Measurements from ENCODE around the gene TSTD2. TPM values are rescaled to one million over a fixed set of nuclear protein-coding genes. Genes with fewer than 3 reads are reported as not detected.

The TSTD2 gene
- total and polyA plus RNA-seq, 11 donors, result 10.5 to 32.9 (median 21.0) TPM

- intact Hi-C loops (cut with DNase I), result loop anchor here in 2 of 10 donors (10.0 kb wide), 1 partner anchor 48 kb away; the partner anchor contains the start of gene TMOD1 (in 2 of the 2)
- WGBS, 4 donors, result 68 to 81% (median 79%) methylated on average over 6 of the region's 6 CpGs
- Histone ChIP-seq H3K27me3 (no peaks in the 10 kb centered on the region), H3K36me3 (peaks cover 0 to 26% (median 6%) of the 10 kb centered on the region in 9 donors), H3K4me1 (peaks cover 0 to 46% (median 34%) of the 10 kb centered on the region in 12 donors), H3K4me3 (no peak overlapping the region), H3K27ac (no peak overlapping the region), H3K9me3 (peaks cover 0 to 5% (median 0%) of the 10 kb centered on the region in 12 donors)
- no peak for ATAC-seq
- TF ChIP-seq POLR2A (IDR thresholded peaks at IDR 0.05) (no peak), CTCF (IDR thresholded peaks at IDR 0.05) (no peak)
- DNase-seq, result no peak
Measured at GRCh38 chr9:97553141-97553540, 80.0 kb downstream of the TSTD2 start.

DNA sequence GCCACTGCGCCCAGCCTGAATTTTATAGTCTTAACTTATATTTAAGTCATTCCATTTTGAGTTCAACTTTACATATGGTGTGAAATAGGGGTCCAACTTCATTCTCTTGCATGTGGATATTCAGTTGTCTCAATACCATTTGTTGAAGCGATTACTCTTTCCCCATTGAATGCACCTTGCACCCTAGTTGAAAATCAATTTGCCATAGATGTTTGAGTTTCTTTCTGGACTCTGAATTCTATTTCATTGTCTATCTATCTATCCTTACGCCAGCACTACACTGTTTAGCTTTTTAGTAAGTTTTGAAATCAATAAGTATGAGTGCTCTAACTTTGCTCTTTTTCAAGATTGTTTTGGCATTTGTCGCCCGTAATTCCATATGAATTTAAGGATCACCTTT is 81.9 kb downstream of the TSTD2 start:
- WGBS, 4 donors, result 94 to 98% (median 96%) methylated on average over 5 of the region's 5 CpGs
- ATAC-seq (no peak), DNase-seq (no peak)
- Histone ChIP-seq H3K4me1 (peaks cover 0 to 31% (median 18%) of the 10 kb centered on the region in 12 donors), H3K27ac (no peak overlapping the region), H3K27me3 (no peaks in the 10 kb centered on the region), H3K36me3 (peaks cover 0 to 42% (median 13%) of the 10 kb centered on the region in 9 donors), H3K4me3 (no peak overlapping the region), H3K9me3 (peaks cover 0 to 5% (median 0%) of the 10 kb centered on the region in 12 donors)
- TF ChIP-seq POLR2A (IDR thresholded peaks at IDR 0.05) (no peak), CTCF (IDR thresholded peaks at IDR 0.05) (no peak)
- intact Hi-C loops (cut with DNase I), result loop anchor here in 2 of 10 donors (10.0 kb wide), 1 partner anchor 47 kb away; the partner anchor contains the start of gene TMOD1 (in 2 of the 2)

DNA sequence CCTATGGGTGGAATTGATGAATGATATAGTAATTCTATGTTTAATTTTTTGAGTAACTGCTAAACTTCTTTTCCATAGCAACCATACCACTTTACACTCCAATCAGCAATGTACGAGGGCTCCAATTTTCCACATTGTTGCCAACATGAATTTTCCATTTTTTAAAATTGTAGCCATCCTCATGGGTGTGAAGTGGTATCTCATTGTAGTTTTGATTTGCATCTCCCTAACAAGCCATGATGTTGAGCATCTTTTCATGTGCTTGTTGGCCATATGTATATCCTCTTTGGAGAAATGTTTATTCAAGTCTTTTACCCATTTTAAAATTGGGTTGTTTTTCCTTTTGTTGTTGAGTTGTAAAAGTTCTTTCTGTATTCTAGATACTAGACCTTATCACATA is 82.8 kb downstream of the TSTD2 start:
- 81 to 91% (median 83%) methylated on average over 1 of the region's 1 CpG for WGBS, 4 donors
- no peak overlapping the region for H3K27ac ChIP-seq
- intact Hi-C loops (cut with DNase I), result loop anchor here in 2 of 10 donors (10.0 kb wide), 1 partner anchor 46 kb away; the partner anchor contains the start of gene TMOD1 (in 2 of the 2)
- H3K4me1 ChIP-seq, result peaks cover 0 to 28% (median 12%) of the 10 kb centered on the region in 12 donors
- H3K27me3 ChIP-seq, result no peaks in the 10 kb centered on the region
- no peak for DNase-seq
- H3K9me3 ChIP-seq, result peaks cover 0 to 5% (median 0%) of the 10 kb centered on the region in 12 donors
- no peak for TF ChIP-seq POLR2A (IDR thresholded peaks at IDR 0.05)
- no peak for TF ChIP-seq CTCF (IDR thresholded peaks at IDR 0.05)
- H3K4me3 ChIP-seq, result no peak overlapping the region
- H3K36me3 ChIP-seq, result peaks cover 0 to 45% (median 16%) of the 10 kb centered on the region in 9 donors
- no peak for ATAC-seq

Other genes starting within 250 kb of the TSTD2 start
- gene TDRD7, start 221.3 kb downstream of the TSTD2 start, total RNA-seq, result 10 to 100 TPM in 2 of 9 donors, 1 to 10 TPM in 7; 4.9 to 15.3 (median 9.3) TPM
- 1 to 10 TPM; 3.0 to 6.8 TPM for gene TDRD7, start 221.3 kb downstream of the TSTD2 start, polyA plus RNA-seq
- gene TMOD1, start 131.7 kb downstream of the TSTD2 start, total RNA-seq, result 100 to 1,000 TPM; 106 to 201 (median 176) TPM
- 100 to 1,000 TPM in 1 of 2 donors, 10 to 100 TPM in 1; 96.4 to 136 TPM for gene TMOD1, start 131.7 kb downstream of the TSTD2 start, polyA plus RNA-seq
- 10 to 100 TPM; 13.9 to 22.4 (median 19.7) TPM for gene NCBP1, start 453 bp upstream of the TSTD2 start, total RNA-seq
- 10 to 100 TPM in 1 of 2 donors, 1 to 10 TPM in 1; 6.9 to 17.2 TPM for gene NCBP1, start 453 bp upstream of the TSTD2 start, polyA plus RNA-seq
- gene XPA, start 64.0 kb upstream of the TSTD2 start, total RNA-seq, result 10 to 100 TPM in 2 of 9 donors, 1 to 10 TPM in 7; 4.0 to 12.1 (median 9.4) TPM
- gene XPA, start 64.0 kb upstream of the TSTD2 start, polyA plus RNA-seq, result 1 to 10 TPM; 5.6 to 8.3 TPM
- gene FOXE1, start 219.9 kb upstream of the TSTD2 start, total RNA-seq, result not detected
- not detected for gene FOXE1, start 219.9 kb upstream of the TSTD2 start, polyA plus RNA-seq